Right lobe of liver (tissue), 6 donors: Measurements from ENCODE around the gene MFAP4. TPM values are rescaled to one million over a fixed set of nuclear protein-coding genes. Genes with fewer than 3 reads are reported as not detected.

Experiments used
- ATAC-seq, 4 donors: fragments of 200-7000 bp; cut with Tn5 transposase; one replicate each; pipeline ENCODE4 v1.9.1; 2020; ENCODE audit warnings: mild to moderate bottlenecking in 4 of 4, moderate library complexity in 4 of 4
- DNase-seq, 3 donors: peaks; one replicate each; pipeline ENCODE4 v3.0.0-alpha.2; 2020
- H3K27ac ChIP-seq, 3 donors: fragments of 200-600 bp; one replicate each; pipeline ENCODE4 v1.8.0; 2022
- H3K27me3 ChIP-seq, 2 donors: fragments of 200-600 bp; one replicate each; pipeline ENCODE4 v1.8.0; 2022
- H3K36me3 ChIP-seq, 4 donors: fragments of 200-600 bp; sonication (generic) in 1 of 4; one replicate each; pipeline versions ENCODE4 v1.5.1 to v1.8.0; 2017 to 2022; ENCODE audit warnings: control low read depth in 1 of 4
- H3K4me1 ChIP-seq, 4 donors: fragments of 200-600 bp; sonication (generic) in 1 of 4; one replicate each; pipeline versions ENCODE4 v1.5.1 to v1.8.0; 2017 to 2022; ENCODE audit warnings: control low read depth in 1 of 4
- H3K4me3 ChIP-seq, 3 donors: fragments of 200-600 bp; one replicate each; pipeline ENCODE4 v1.8.0; 2022
- H3K9me3 ChIP-seq, 4 donors: fragments of 200-600 bp; sonication (generic) in 1 of 4; one replicate each; pipeline versions ENCODE4 v1.5.1 to v1.8.0; 2017 to 2022; ENCODE audit warnings: control low read depth in 1 of 4
- CTCF ChIP-seq, 4 donors: fragments of 200-600 bp in 3 of 4; fragments of 450-650 bp in 1 of 4; IDR thresholded peaks; one replicate each; pipeline versions ENCODE4 v1.5.1 to v1.8.0; 2016 to 2022; ENCODE audit warnings: antibody characterized with exemption in 4 of 4, mild to moderate bottlenecking in 2 of 4
- POLR2A ChIP-seq: fragments of 450-650 bp; IDR thresholded peaks from one replicate; pipeline ENCODE4 v1.6.1; 2017; ENCODE audit warnings: antibody characterized with exemption, mild to moderate bottlenecking
- WGBS: methylation state at CpG from one replicate; pipeline ENCODE4 v1.1.6; 2018; ENCODE audit warnings: low coverage, low lambda C conversion rate; ENCODE audit not compliant: insufficient coverage; ENCODE audit errors: missing lambda C conversion rate; 5-methylcytosine and 5-hydroxymethylcytosine counted together
- intact Hi-C, 2 donors: fragments of 100-400 bp; cut with DNase I; formaldehyde crosslinking; loops; one replicate each; pipeline versions ENCODE4 v1.11.2 to v1.14.1; 2022
- total RNA-seq, 6 experiments: library from RNA; depleted of rRNA in 2 of 6; stranded (reverse); fragments of >200 nt in 2 of 6; fragmentation: NEBNext Ultra II Directional in 3 of 6; extraction: Animal tissue kit (Norgen Biotek cat#: 25700) in 3 of 6; gene quantifications; one replicate each; pipeline versions ENCODE4 v1.1.0 to v1.2.4, GENCODE V29; 2016 to 2023
- donor health status: DM: no; HTN: yes; CAD: no.
- donor health status: DM: no; HTN: no; CAD: no.
- donor health status: DM: no; HTN: no; CAD: no.
- donor health status: DM: no; HTN: yes; CAD: no.
- donor health status: DM: no; HTN: yes; CAD: no.

The MFAP4 gene
- total RNA-seq, 6 experiments from 2014 or later: 2.3 to 12.0 (median 6.5) TPM

- TF ChIP-seq POLR2A: no peak
- no peak for TF ChIP-seq CTCF (IDR thresholded peaks at IDR 0.05)
- no peak overlapping the region for H3K4me3 ChIP-seq
- no peaks in the 10 kb centered on the region for H3K9me3 ChIP-seq
- H3K27ac ChIP-seq: no peak overlapping the region
- H3K36me3 ChIP-seq: no peaks in the 10 kb centered on the region
- 100% methylated on average over 1 of the region's 5 CpGs for WGBS
- DNase-seq (peak in 1 of 3 donors; percentile 35), ATAC-seq (no peak)
- peaks cover 0 to 6% (median 2%) of the 10 kb centered on the region in 4 donors for H3K4me1 ChIP-seq
- intact Hi-C loops: loop anchor here in 1 of 2 donors (10.0 kb wide), 2 partner anchors 65 to 95 kb away; no protein-coding TSS in a partner anchor
- no peaks in the 10 kb centered on the region for H3K27me3 ChIP-seq
These were observed 27.1 kb downstream of the MFAP4 start for GRCh38 chr17:19359856-19360255.

- TF ChIP-seq POLR2A (no peak), CTCF (IDR thresholded peaks at IDR 0.05) (no peak)
- DNase-seq (no peak), ATAC-seq (no peak)
- Histone ChIP-seq H3K27ac (no peak overlapping the region), H3K36me3 (no peaks in the 10 kb centered on the region), H3K27me3 (no peaks in the 10 kb centered on the region), H3K9me3 (no peaks in the 10 kb centered on the region), H3K4me3 (no peak overlapping the region), H3K4me1 (peaks cover 0 to 6% (median 2%) of the 10 kb centered on the region in 4 donors)
- intact Hi-C loops: loop anchor here in 1 of 2 donors (10.0 kb wide), 1 partner anchor 64 kb away; no protein-coding TSS in a partner anchor
- 91% methylated on average over 7 of the region's 7 CpGs for WGBS
These were observed 27.8 kb downstream of the MFAP4 start for GRCh38 chr17:19359151-19359550.

- no peak for TF ChIP-seq CTCF (IDR thresholded peaks at IDR 0.05)
- TF ChIP-seq POLR2A: no peak
- Histone ChIP-seq H3K36me3 (no peaks in the 10 kb centered on the region), H3K9me3 (no peaks in the 10 kb centered on the region), H3K27me3 (no peaks in the 10 kb centered on the region), H3K4me1 (peaks cover 0 to 6% (median 0%) of the 10 kb centered on the region in 4 donors), H3K27ac (no peak overlapping the region), H3K4me3 (no peak overlapping the region)
- 79% methylated on average over 4 of the region's 7 CpGs for WGBS
- ATAC-seq: no peak
- DNase-seq: no peak
- intact Hi-C loops: loop anchor here in 1 of 2 donors (10.0 kb wide), 1 partner anchor 63 kb away; no protein-coding TSS in a partner anchor
These were observed 29.2 kb downstream of the MFAP4 start for GRCh38 chr17:19357761-19358160.

- H3K36me3 ChIP-seq: no peaks in the 10 kb centered on the region
- no peaks in the 10 kb centered on the region for H3K27me3 ChIP-seq
- no peaks in the 10 kb centered on the region for H3K9me3 ChIP-seq
- DNase-seq: no peak
- H3K27ac ChIP-seq: no peak overlapping the region
- peaks cover 0 to 6% (median 0%) of the 10 kb centered on the region in 4 donors for H3K4me1 ChIP-seq
- WGBS: 94% methylated on average over 6 of the region's 7 CpGs
- TF ChIP-seq CTCF (IDR thresholded peaks at IDR 0.05) (no peak), POLR2A (no peak)
- H3K4me3 ChIP-seq: no peak overlapping the region
- intact Hi-C loops: loop anchor here in 1 of 2 donors (10.0 kb wide), 1 partner anchor 63 kb away; no protein-coding TSS in a partner anchor
- no peak for ATAC-seq
These were observed 29.6 kb downstream of the MFAP4 start for GRCh38 chr17:19357351-19357750.
